Eye (tissue), 1 donor: Measurements from ENCODE around the gene ZNF655.
"Not testable (repeated sequence)": the region's sequence is repeated elsewhere in the genome, so short reads cannot be mapped to it uniquely, and the experiment has no call there.

Source experiments
- DNase-seq: peaks from one replicate; pipeline ENCODE4 v3.0.0-alpha.2; 2015

ZNF655 gene

GRCh38 chr7:99558306-99559174 is at the start of gene ZNF655:
ZNF655 (plus strand) TSS chr7:99558642; CDS start chr7:99560560, 1,918 bp downstream.
- DNase-seq, result peak; percentile 99

GRCh38 chr7:99514050-99514449 is 44.4 kb upstream of the ZNF655 start:
- DNase-seq, result no peak

- no peak for DNase-seq
Measured at GRCh38 chr7:99521399-99521798, 37.0 kb upstream of the ZNF655 start.

GRCh38 chr7:99525713-99526440 is 32.6 kb upstream of the ZNF655 start:
- DNase-seq, result no peak

GRCh38 chr7:99531354-99531765 is 27.1 kb upstream of the ZNF655 start:
- peak; percentile 10 for DNase-seq

- no peak for DNase-seq
Measured at GRCh38 chr7:99535667-99536066, 22.8 kb upstream of the ZNF655 start.

GRCh38 chr7:99539213-99539811 is 19.1 kb upstream of the ZNF655 start:
- no peak for DNase-seq

- no peak for DNase-seq
Measured at GRCh38 chr7:99540542-99540941, 17.9 kb upstream of the ZNF655 start.

- no peak for DNase-seq
Measured at GRCh38 chr7:99541212-99541611, 17.2 kb upstream of the ZNF655 start.

- DNase-seq, result no peak
Measured at GRCh38 chr7:99543081-99543671, 15.3 kb upstream of the ZNF655 start.

- DNase-seq, result no peak
Measured at GRCh38 chr7:99543916-99544315, 14.5 kb upstream of the ZNF655 start.

GRCh38 chr7:99545308-99545707 is 13.1 kb upstream of the ZNF655 start:
- DNase-seq, result not testable (repeated sequence)

GRCh38 chr7:99549545-99549944 is 8.9 kb upstream of the ZNF655 start:
- DNase-seq, result not testable (repeated sequence)

GRCh38 chr7:99551334-99551733 is 7.1 kb upstream of the ZNF655 start:
- no peak for DNase-seq

GRCh38 chr7:99551767-99552463 is 6.5 kb upstream of the ZNF655 start, which contains the start of gene FAM200A:
FAM200A (minus strand) TSS chr7:99552114; CDS start chr7:99548407, 3,707 bp downstream.
- DNase-seq, result peak; percentile 98

- DNase-seq, result no peak
Measured at GRCh38 chr7:99553039-99553438, 5.4 kb upstream of the ZNF655 start.

- DNase-seq, result no peak
Measured at GRCh38 chr7:99554939-99555338, 3.5 kb upstream of the ZNF655 start.

GRCh38 chr7:99557196-99557607 is 1.2 kb upstream of the ZNF655 start:
- no peak for DNase-seq

GRCh38 chr7:99557940-99558305 is 519 bp upstream of the ZNF655 start:
- no peak for DNase-seq

- no peak for DNase-seq
Measured at GRCh38 chr7:99559175-99559915, 903 bp downstream of the ZNF655 start.

GRCh38 chr7:99560834-99561736 is 2.6 kb downstream of the ZNF655 start:
- DNase-seq, result no peak
